Measurements from ENCODE around the gene C13orf46. TPM values are rescaled to one million over a fixed set of nuclear protein-coding genes. Genes with fewer than 3 reads are reported as not detected.
A peak's percentile ranks its signal among the peaks of the same experiment; 100 is the strongest.

Gene C13orf46
- total and polyA plus RNA-seq, 10 donors: 0.09 to 4.2 (median 1.2) TPM

DNA sequence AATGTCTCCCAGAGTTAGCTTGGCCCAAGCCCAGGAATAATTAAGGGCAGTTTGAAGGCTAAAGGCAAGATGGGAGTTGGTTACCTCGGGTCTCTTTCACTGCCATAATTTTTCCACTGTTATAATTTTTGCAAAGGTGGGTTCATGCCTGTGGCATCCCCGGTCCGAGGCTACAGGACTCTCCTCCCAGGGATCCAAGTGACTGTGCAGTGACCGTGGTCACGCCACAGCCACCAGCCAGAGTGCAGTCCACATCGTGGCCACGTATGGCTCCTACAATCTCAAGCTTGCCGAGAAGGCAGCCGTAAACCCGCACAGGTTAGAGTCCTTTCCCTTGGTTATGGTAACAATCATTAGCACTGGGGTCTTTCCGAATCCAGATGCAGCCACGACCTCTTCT lies 36.8 kb downstream of the C13orf46 start:
- intact Hi-C loops (cut with DNase I; ENCODE audit: low total_unique reads): no loop called here
- Histone ChIP-seq H3K4me3 (no peak overlapping the region), H3K4me1 (peaks cover 0 to 16% (median 0%) of the 10 kb centered on the region in 6 donors), H3K27me3 (replicated peaks in 1 of 7) (peaks cover 0 to 45% (median 0%) of the 10 kb centered on the region in 7 donors), H3K9me3 (no peaks in the 10 kb centered on the region), H3K27ac (no peak overlapping the region), H3K36me3 (no peaks in the 10 kb centered on the region)
- no peak for TF ChIP-seq POLR2AphosphoS5 (IDR thresholded peaks at IDR 0.05)
- TF ChIP-seq POLR2A (IDR thresholded peaks at IDR 0.05): no peak
- TF ChIP-seq, protein P1, sequence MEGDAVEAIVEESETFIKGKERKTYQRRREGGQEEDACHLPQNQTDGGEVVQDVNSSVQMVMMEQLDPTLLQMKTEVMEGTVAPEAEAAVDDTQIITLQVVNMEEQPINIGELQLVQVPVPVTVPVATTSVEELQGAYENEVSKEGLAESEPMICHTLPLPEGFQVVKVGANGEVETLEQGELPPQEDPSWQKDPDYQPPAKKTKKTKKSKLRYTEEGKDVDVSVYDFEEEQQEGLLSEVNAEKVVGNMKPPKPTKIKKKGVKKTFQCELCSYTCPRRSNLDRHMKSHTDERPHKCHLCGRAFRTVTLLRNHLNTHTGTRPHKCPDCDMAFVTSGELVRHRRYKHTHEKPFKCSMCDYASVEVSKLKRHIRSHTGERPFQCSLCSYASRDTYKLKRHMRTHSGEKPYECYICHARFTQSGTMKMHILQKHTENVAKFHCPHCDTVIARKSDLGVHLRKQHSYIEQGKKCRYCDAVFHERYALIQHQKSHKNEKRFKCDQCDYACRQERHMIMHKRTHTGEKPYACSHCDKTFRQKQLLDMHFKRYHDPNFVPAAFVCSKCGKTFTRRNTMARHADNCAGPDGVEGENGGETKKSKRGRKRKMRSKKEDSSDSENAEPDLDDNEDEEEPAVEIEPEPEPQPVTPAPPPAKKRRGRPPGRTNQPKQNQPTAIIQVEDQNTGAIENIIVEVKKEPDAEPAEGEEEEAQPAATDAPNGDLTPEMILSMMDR (IDR thresholded peaks at IDR 0.05 in 8 of 11, conservative IDR thresholded peaks at IDR 0.05 in 3 of 11): no peak
- WGBS, 5 donors: 84 to 94% (median 89%) methylated on average over 12 of the region's 12 CpGs
- DNase-seq: peak; percentile 36

DNA sequence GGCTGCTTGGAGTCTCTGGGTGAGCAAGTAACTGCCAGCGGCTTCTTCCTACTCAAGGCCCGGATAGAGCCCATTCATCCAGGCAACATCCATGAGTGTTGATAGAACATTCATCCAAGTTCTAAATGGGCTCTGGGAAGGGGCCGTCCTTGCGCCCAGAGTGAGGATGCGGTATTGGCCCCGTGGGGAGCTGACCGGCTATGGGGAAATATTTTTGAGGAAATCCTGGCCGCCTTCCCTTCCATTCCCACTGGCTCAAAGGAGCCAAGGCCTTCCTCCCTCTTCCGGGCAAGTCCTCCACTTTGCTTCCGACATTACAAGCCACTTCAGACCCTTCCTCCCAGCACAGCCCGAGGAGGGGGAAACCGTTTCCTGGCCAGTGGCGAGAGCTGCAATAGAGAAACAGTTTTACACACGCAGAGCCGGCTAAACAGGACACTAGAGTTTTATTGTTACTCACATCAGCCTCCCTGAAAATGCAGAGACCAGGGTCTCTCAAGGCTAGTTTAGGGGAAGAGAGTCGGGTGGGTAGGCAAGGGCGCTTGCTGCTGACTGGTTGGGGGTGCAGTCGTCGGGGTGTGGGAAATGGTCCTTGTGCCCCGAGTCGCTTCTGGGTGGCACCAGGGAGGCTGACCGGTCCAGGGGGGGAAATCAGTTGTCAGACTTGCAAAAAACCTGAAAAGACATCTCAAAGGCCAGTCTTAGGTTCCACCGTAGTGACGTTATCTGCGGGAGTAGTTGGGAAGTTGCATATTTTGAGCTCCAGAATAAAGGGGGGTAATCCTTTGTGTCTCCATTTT lies 37.5 kb downstream of the C13orf46 start:
- Histone ChIP-seq H3K4me1 (peaks cover 0 to 16% (median 0%) of the 10 kb centered on the region in 6 donors), H3K9me3 (no peaks in the 10 kb centered on the region), H3K27ac (no peak overlapping the region), H3K27me3 (replicated peaks in 1 of 7) (peaks cover 0 to 49% (median 0%) of the 10 kb centered on the region in 7 donors), H3K4me3 (no peak overlapping the region), H3K36me3 (no peaks in the 10 kb centered on the region)
- TF ChIP-seq POLR2AphosphoS5 (IDR thresholded peaks at IDR 0.05): no peak
- TF ChIP-seq POLR2A (IDR thresholded peaks at IDR 0.05): no peak
- TF ChIP-seq, protein P1 (IDR thresholded peaks at IDR 0.05 in 8 of 11, conservative IDR thresholded peaks at IDR 0.05 in 3 of 11): no peak
- 64 to 78% (median 74%) methylated on average over 25 of the region's 25 CpGs for WGBS, 5 donors
- peak; percentile 56 for DNase-seq
- intact Hi-C loops (cut with DNase I; ENCODE audit: low total_unique reads): no loop called here

DNA sequence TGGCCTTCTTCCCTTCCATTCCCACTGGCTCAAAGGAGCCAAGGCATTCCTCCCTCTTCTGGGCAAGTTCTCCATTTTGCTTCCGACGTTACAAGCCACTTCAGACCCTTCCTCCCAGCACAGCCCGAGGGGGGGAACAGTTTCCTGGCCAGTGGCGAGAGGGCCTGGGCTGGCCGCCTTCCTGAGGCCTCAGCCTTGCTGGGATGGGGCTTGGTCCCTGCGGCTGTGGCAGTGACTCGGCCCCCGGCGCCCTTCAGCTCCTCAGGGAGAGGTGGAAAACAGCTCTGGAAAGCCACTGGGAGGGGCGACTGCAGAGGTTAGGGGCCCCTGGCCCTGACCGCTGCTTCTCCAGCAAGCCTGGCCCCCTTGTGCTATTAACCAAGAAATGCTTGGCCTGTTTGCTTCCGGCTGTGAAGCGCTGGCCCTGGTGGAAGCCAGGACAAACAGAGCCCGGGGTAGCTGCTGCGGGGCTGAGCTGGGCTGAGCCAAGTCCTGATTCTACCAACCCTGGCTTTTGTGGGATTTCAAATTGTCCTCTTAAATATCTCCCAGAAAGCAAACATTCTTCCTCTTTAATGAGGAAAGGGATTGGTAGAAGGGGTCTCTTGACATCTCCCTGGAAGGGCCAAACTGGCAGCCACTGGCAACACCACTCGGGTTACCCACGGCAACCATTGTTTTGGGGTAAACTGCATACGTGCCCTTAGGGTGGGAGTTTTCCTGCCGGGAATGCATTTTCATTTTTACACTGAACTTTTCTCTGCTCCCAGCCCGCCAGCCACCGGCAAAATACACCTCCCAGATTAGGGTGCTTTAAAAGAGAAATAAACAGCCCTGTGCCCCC lies 38.7 kb downstream of the C13orf46 start:
- Histone ChIP-seq H3K27ac (peak overlapping the region in 5 of 8 donors; percentile 27 to 51 (median 31)), H3K4me1 (peaks cover 0 to 16% (median 0%) of the 10 kb centered on the region in 6 donors), H3K27me3 (replicated peaks in 1 of 7) (peaks cover 0 to 60% (median 0%) of the 10 kb centered on the region in 7 donors), H3K4me3 (no peak overlapping the region), H3K9me3 (no peaks in the 10 kb centered on the region), H3K36me3 (no peaks in the 10 kb centered on the region)
- DNase-seq: peak; percentile 64
- intact Hi-C loops (cut with DNase I; ENCODE audit: low total_unique reads): no loop called here
- WGBS, 5 donors: 53 to 63% (median 54%) methylated on average over 16 to 21 of the region's 21 CpGs
- TF ChIP-seq, protein P1 (IDR thresholded peaks at IDR 0.05 in 8 of 11, conservative IDR thresholded peaks at IDR 0.05 in 3 of 11): no peak
- TF ChIP-seq POLR2A (IDR thresholded peaks at IDR 0.05) (no peak), POLR2AphosphoS5 (IDR thresholded peaks at IDR 0.05) (no peak)
